ENCODE results near the gene PNPLA5. TPM values are rescaled to one million over a fixed set of nuclear protein-coding genes. Genes with fewer than 3 reads are reported as not detected.
A peak's percentile ranks its signal among the peaks of the same experiment; 100 is the strongest.

PNPLA5 gene
- total and polyA plus RNA-seq, 8 donors = not detected

DNA sequence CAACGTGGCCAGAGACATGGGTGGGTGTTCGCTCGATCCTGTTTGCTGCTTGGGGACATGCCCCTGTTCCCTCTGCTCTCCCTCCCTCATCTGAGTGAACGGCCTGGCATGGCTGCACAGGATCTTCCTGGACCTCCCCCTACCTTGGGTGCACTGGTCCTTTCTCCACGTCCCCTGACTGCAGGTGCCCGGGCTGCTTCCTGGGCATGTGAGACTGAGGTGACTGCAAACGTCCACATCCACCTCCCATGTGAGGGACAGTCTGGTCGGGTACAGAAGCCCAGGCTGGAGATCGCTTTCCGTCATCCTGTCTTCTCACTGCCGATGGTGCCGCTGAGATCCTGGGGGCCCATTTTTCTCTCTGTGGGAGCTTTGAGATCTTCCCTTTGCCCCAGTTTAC, 41.3 kb downstream of the PNPLA5 start:
- Histone ChIP-seq H3K27ac (no peak overlapping the region), H3K4me3 (no peak overlapping the region), H3K27me3 (no peaks in the 10 kb centered on the region), H3K36me3 (no peaks in the 10 kb centered on the region), H3K4me1 (no peaks in the 10 kb centered on the region), H3K9me3 (no peaks in the 10 kb centered on the region)
- ATAC-seq (no peak), FAIRE-seq (no peak), DNase-seq (peak in 2 of 6 donors; percentile 10 to 49)
- intact Hi-C loops (cut with DNase I) = no loop called here
- TF ChIP-seq, protein P1, sequence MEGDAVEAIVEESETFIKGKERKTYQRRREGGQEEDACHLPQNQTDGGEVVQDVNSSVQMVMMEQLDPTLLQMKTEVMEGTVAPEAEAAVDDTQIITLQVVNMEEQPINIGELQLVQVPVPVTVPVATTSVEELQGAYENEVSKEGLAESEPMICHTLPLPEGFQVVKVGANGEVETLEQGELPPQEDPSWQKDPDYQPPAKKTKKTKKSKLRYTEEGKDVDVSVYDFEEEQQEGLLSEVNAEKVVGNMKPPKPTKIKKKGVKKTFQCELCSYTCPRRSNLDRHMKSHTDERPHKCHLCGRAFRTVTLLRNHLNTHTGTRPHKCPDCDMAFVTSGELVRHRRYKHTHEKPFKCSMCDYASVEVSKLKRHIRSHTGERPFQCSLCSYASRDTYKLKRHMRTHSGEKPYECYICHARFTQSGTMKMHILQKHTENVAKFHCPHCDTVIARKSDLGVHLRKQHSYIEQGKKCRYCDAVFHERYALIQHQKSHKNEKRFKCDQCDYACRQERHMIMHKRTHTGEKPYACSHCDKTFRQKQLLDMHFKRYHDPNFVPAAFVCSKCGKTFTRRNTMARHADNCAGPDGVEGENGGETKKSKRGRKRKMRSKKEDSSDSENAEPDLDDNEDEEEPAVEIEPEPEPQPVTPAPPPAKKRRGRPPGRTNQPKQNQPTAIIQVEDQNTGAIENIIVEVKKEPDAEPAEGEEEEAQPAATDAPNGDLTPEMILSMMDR (IDR thresholded peaks at IDR 0.05) = no peak
- 49 to 60% methylated on average over 12 of the region's 12 CpGs for WGBS, 2 donors

DNA sequence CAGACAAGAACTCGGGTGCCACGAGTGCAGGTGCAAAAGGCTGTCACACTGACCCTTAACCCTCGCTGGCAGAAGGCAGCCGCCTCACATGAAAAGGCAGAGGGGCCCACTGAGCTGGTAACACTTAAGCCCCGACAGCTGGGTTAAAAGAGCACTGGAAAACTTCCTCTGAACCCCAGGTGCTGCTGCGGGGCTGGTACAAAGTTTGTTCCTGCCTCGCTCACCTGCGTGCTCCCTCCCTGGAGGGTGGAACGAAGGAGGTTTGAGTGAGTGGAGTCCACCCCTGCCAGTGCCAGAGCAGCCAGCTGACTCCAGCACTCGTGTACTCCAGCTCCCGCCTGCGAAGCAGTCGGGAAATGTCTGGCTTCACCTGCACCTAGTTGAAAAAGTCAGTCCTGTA, 42.1 kb downstream of the PNPLA5 start:
- H3K4me1 ChIP-seq = no peaks in the 10 kb centered on the region
- FAIRE-seq (no peak), DNase-seq (peak in 2 of 6 donors; percentile 1 to 24), ATAC-seq (no peak)
- H3K27me3 ChIP-seq = no peaks in the 10 kb centered on the region
- no peaks in the 10 kb centered on the region for H3K36me3 ChIP-seq
- TF ChIP-seq, protein P1 (IDR thresholded peaks at IDR 0.05) = no peak
- H3K9me3 ChIP-seq = no peaks in the 10 kb centered on the region
- H3K4me3 ChIP-seq = no peak overlapping the region
- intact Hi-C loops (cut with DNase I) = loop anchor here in 1 of 3 donors (10.0 kb wide), 1 partner anchor 455 kb away; no protein-coding TSS in a partner anchor
- 49 to 66% methylated on average over 13 of the region's 13 CpGs for WGBS, 2 donors
- H3K27ac ChIP-seq = no peak overlapping the region

DNA sequence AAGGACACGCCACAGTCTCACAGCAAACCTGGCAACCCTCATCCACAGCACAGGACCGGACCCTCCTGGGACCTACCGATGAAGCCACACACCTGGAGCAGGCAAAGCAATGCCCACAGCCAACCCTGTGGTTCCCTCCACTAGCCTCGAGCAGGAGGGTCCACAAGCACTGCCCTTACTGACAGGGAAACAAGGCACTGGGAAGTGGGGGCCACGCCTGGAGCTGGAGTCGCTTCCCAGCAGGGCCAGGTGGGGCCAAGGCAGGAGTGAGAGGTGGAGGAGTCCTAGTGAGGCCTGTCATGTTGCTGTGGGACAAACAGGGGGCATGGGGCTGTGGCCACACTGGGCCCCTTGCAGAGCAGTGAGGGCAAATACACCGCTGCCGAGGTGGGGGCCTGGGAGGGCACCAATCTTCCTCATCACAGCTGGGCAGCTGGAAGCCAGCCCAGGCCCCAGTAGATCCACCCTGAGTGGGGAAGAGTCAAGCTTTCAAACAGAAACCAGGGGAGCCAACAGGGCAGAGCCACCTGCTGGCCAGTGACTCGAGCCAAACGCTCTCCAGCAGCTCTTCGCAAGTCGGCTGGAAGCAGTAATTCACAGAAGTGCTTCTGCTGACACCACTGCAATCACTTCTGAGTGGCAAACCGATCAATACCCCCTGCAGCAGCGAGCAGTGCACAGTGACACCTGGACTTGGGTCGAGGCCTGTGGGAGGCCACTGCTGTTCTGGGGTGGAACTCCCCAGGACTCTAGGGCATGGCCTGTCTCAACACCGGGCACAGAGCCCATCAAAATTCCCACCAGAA, 43.2 kb downstream of the PNPLA5 start:
- Histone ChIP-seq H3K4me1 (no peaks in the 10 kb centered on the region), H3K27ac (no peak overlapping the region), H3K9me3 (no peaks in the 10 kb centered on the region), H3K36me3 (no peaks in the 10 kb centered on the region), H3K27me3 (no peaks in the 10 kb centered on the region), H3K4me3 (no peak overlapping the region)
- FAIRE-seq = no peak
- intact Hi-C loops (cut with DNase I) = loop anchor here in 1 of 3 donors (10.0 kb wide), 1 partner anchor 454 kb away; no protein-coding TSS in a partner anchor
- TF ChIP-seq, protein P1 (IDR thresholded peaks at IDR 0.05) = peak in 2 of 4 donors; percentile 18 to 31
- peak in 3 of 6 donors; percentile 36 to 62 (median 37) for DNase-seq
- ATAC-seq = peak in 3 of 4 donors; percentile 77 to 90 (median 80)
- 30 to 31% methylated on average over 16 of the region's 16 CpGs for WGBS, 2 donors

DNA sequence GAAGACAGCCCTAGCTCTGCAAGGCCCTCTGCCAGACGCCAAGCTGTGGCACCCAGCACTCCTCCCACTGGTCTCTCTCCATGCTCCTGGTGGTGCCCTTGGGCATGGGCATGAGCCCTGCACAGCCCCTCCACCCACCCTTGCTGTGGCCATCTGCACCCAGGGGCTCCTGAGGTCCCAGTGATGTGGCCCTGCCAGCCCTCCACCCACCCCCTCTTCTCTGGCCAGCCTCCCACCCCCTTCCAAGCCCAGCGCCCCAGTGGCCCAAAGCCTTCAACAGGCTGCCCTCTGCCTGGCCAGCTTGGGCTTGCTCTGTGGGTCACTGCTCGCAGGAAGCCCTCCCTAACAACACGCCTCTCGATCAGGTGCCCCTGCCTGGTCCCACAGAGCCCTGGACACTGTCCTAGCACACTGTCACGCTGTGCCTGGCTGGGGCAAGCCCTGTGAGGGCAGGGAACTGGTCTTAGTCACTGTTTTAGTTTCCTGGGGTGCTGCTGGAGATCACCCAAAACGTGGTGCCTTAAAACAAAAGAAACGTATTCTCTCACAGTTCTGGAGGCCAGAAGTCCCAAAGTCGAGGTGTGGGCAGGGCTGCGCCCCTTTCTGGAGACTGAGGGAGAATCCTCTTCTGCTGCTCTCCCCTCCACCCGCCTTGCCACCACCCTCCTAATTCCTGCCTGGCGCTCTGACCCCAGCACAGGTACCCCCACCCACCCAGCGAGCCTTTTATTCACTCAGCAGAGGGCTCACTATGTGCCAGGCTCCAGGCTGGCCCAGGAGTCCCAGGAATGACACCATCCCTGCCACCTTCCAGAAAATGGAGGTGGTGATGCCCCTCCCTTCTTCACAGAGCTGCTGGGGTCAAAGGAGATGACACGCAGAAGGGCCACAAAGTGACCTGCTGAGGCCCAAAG, 44.2 kb downstream of the PNPLA5 start:
- H3K27ac ChIP-seq = no peak overlapping the region
- peak in 2 of 6 donors; percentile 4 to 27 for DNase-seq
- intact Hi-C loops (cut with DNase I) = loop anchor here in 1 of 3 donors (10.0 kb wide), 1 partner anchor 453 kb away; no protein-coding TSS in a partner anchor
- H3K4me3 ChIP-seq = no peak overlapping the region
- no peaks in the 10 kb centered on the region for H3K4me1 ChIP-seq
- no peak for ATAC-seq
- H3K36me3 ChIP-seq = no peaks in the 10 kb centered on the region
- no peaks in the 10 kb centered on the region for H3K9me3 ChIP-seq
- 72 to 81% methylated on average over 14 of the region's 14 CpGs for WGBS, 2 donors
- TF ChIP-seq, protein P1 (IDR thresholded peaks at IDR 0.05) = no peak
- H3K27me3 ChIP-seq = no peaks in the 10 kb centered on the region
- FAIRE-seq = no peak

Measured in pancreas (tissue), 10 donors.